Aorta (tissue), 5 donors: ENCODE results near the gene PFN3. TPM values are rescaled to one million over a fixed set of nuclear protein-coding genes. Genes with fewer than 3 reads are reported as not detected.
"Not testable (repeated sequence)": the region's sequence is repeated elsewhere in the genome, so short reads cannot be mapped to it uniquely, and the experiment has no call there.

Experiments
- ATAC-seq: fragments of 200-7000 bp; cut with Tn5 transposase; one replicate; pipeline ENCODE4 v1.9.1; 2022; ENCODE audit warnings: moderate library complexity; ENCODE audit not compliant: low FRiP score
- DNase-seq, 2 donors: peaks; one replicate each; pipeline ENCODE4 v3.0.0-alpha.2; 2020
- H3K27ac ChIP-seq, 2 donors: one replicate each; pipeline ENCODE4 v1.5.1; 2013; ENCODE audit warnings: low read length in 2 of 2, mild to moderate bottlenecking in 2 of 2, moderate library complexity in 2 of 2, control low read depth in 1 of 2, inconsistent platforms in 1 of 2, low read depth in 1 of 2
- H3K27me3 ChIP-seq, 2 donors: one replicate each; pipeline ENCODE4 v1.6.1; 2013; ENCODE audit warnings: control low read depth in 1 of 2, low read length in 1 of 2, mild to moderate bottlenecking in 1 of 2, moderate library complexity in 1 of 2; ENCODE audit not compliant: insufficient read depth in 2 of 2, control insufficient read depth in 1 of 2
- H3K36me3 ChIP-seq, 2 donors: one replicate each; pipeline ENCODE4 v1.6.1; 2013; ENCODE audit warnings: control low read depth in 1 of 2, low read length in 1 of 2, mild to moderate bottlenecking in 1 of 2; ENCODE audit not compliant: insufficient read depth in 2 of 2, control insufficient read depth in 1 of 2
- H3K4me1 ChIP-seq, 2 donors: one replicate each; pipeline ENCODE4 v1.6.1; 2013; ENCODE audit warnings: low read length in 2 of 2, control low read depth in 1 of 2, mild to moderate bottlenecking in 1 of 2, moderate library complexity in 1 of 2; ENCODE audit not compliant: insufficient read depth in 2 of 2, control insufficient read depth in 1 of 2
- H3K4me3 ChIP-seq, 2 donors: one replicate each; pipeline ENCODE4 v1.5.1; 2013; ENCODE audit warnings: low read length in 2 of 2, control low read depth in 1 of 2, mild to moderate bottlenecking in 1 of 2
- H3K9me3 ChIP-seq: one replicate; pipeline ENCODE4 v1.6.1; 2013; ENCODE audit warnings: mild to moderate bottlenecking, low read length; ENCODE audit not compliant: control insufficient read depth
- WGBS, 2 donors: extraction: QIAGEN DNeasy Blood & Tissue Kit; methylation state at CpG; one replicate each; pipeline ENCODE4 v1.1.7; 2013; 5-methylcytosine and 5-hydroxymethylcytosine counted together
- intact Hi-C, 2 donors: fragments of 100-400 bp; cut with DNase I; formaldehyde crosslinking; loops; one replicate each; pipeline versions ENCODE4 v1.14.2 to v1.15.0; 2022
- polyA plus RNA-seq, 2 donors: library from polyadenylated mRNA; stranded (reverse); fragments of 200-250 nt; gene quantifications; one replicate each; pipeline ENCODE4 v1.2.3, GENCODE V29; 2013
- total RNA-seq, 2 donors: library from RNA; stranded (reverse); fragmentation: NEBNext Ultra II Directional; extraction: Animal tissue kit (Norgen Biotek cat#: 25700); gene quantifications; one replicate each; pipeline ENCODE4 v1.2.1, GENCODE V29; 2021
- donor health status: healthy with polysubstance abuse.
- donor health status: Bipolar disorder and iron deficiency.
- donor health status: DM: no; HTN: no; CAD: no.
- donor health status: DM: no; HTN: no; CAD: no.
- donor health status: DM: yes; HTN: yes; CAD: no.

Gene PFN3
- total and polyA plus RNA-seq, 4 donors = not detected

DNA sequence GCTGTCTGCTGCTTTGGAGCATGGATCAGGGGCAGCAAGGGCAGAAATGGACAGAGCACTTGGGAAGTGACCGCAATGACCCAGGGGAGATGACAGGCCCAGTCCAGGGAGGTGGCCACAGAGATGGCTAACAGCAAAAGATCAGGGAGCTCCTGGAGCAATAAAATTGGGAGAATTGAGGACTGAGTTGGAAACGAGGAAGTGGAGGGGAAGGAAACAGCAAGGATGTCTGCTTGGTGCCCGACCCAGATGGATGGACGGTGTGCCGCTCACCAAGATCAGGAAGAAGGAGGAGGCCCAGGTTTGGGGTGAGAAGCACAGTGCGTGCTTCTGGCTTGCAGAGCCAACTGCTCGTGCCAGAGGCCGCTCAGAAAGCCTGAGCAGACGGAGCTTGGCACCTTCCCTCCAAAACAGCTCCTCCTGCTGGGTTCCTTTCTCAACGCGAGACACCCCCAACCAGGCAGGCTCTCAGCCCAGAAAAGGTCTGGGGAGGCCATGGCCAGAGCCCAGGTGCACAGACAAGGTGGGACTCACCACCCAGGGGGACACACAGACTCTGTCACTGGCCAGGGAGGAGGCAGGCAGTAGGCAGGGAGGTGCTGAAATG is 17.9 kb downstream of the PFN3 start:
- H3K4me1 ChIP-seq = no peaks in the 10 kb centered on the region
- no peaks in the 10 kb centered on the region for H3K27me3 ChIP-seq
- no peak overlapping the region for H3K27ac ChIP-seq
- H3K36me3 ChIP-seq = no peaks in the 10 kb centered on the region
- 14 to 16% methylated on average over 11 of the region's 11 CpGs for WGBS, 2 donors
- DNase-seq (no peak), ATAC-seq (no peak)
- intact Hi-C loops = no loop called here
- H3K4me3 ChIP-seq = no peak overlapping the region
- no peaks in the 10 kb centered on the region for H3K9me3 ChIP-seq

GRCh38 chr5:177380805-177381126 is 19.7 kb downstream of the PFN3 start:
- Histone ChIP-seq H3K27me3 (no peaks in the 10 kb centered on the region), H3K36me3 (no peaks in the 10 kb centered on the region), H3K4me1 (no peaks in the 10 kb centered on the region), H3K9me3 (no peaks in the 10 kb centered on the region), H3K4me3 (no peak overlapping the region), H3K27ac (no peak overlapping the region)
- no peak for ATAC-seq
- intact Hi-C loops = no loop called here
- 89 to 92% methylated on average over 6 of the region's 6 CpGs for WGBS, 2 donors
- no peak for DNase-seq

DNA sequence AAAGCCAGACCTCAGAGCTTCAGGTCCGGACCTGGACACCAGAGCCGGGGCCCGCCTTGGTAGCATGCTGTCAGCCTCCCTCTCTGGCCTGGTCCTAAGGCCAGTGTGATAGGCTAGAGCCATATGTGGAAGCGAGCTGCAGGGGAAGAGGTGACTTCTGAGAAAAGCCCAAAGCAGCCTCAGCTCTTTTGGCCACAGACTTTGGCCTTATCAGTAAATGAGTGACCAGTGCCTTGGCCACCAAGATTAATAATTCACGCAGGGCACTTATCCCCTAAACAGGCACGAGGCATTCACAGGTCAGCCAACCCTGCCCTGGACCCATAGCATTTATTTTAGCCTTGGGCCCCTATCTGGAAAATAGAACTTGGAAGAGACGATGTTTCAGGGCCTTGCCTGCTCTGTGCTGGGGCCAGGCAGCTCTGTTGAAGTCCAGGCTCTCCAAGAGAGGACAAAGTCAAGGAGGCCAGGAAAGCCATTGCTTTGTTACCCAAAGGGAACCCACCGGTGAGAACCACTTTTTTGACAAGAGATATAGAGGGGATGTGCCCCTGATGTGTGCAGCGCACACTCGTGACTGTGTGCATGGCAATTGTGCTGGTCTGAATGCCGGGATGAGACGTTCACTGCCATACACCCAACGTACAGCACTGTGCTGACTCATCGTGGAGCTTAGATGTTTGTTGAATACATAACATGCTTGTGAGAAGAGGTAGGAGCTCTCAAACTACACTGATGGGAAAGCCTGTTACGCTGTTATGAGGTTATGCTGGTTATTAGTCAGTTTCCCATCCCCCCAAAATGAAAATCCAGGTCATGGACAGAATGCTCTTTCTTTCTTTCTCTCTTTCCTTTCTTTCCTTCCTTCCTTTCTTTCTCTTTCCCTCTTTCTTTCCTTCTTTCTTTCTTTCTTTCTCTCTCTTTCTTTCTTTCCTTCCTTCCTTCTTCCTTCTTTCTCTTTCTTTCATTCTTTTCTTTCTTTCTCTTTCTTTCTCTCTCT is 21.3 kb downstream of the PFN3 start:
- no peaks in the 10 kb centered on the region for H3K27me3 ChIP-seq
- DNase-seq = no peak
- no peaks in the 10 kb centered on the region for H3K4me1 ChIP-seq
- ATAC-seq = no peak
- H3K4me3 ChIP-seq = no peak overlapping the region
- H3K9me3 ChIP-seq = no peaks in the 10 kb centered on the region
- WGBS, 2 donors = 86 to 91% methylated on average over 15 of the region's 15 CpGs
- intact Hi-C loops = no loop called here
- no peaks in the 10 kb centered on the region for H3K36me3 ChIP-seq
- H3K27ac ChIP-seq = no peak overlapping the region

- Histone ChIP-seq H3K27me3 (no peaks in the 10 kb centered on the region), H3K9me3 (no peaks in the 10 kb centered on the region), H3K27ac (no peak overlapping the region), H3K4me1 (no peaks in the 10 kb centered on the region), H3K4me3 (no peak overlapping the region), H3K36me3 (no peaks in the 10 kb centered on the region)
- WGBS, 2 donors = 91% methylated on average over 8 of the region's 8 CpGs
- intact Hi-C loops = no loop called here
- ATAC-seq (no peak), DNase-seq (no peak)
These were observed 22.3 kb downstream of the PFN3 start for GRCh38 chr5:177377851-177378776.

- no peaks in the 10 kb centered on the region for H3K27me3 ChIP-seq
- H3K4me1 ChIP-seq = no peaks in the 10 kb centered on the region
- no peaks in the 10 kb centered on the region for H3K9me3 ChIP-seq
- intact Hi-C loops = no loop called here
- no peak overlapping the region for H3K4me3 ChIP-seq
- 88 to 90% methylated on average over 11 of the region's 11 CpGs for WGBS, 2 donors
- no peak for DNase-seq
- ATAC-seq = no peak
- no peaks in the 10 kb centered on the region for H3K36me3 ChIP-seq
- H3K27ac ChIP-seq = no peak overlapping the region
These were observed 24.4 kb downstream of the PFN3 start for GRCh38 chr5:177376107-177376506.

DNA sequence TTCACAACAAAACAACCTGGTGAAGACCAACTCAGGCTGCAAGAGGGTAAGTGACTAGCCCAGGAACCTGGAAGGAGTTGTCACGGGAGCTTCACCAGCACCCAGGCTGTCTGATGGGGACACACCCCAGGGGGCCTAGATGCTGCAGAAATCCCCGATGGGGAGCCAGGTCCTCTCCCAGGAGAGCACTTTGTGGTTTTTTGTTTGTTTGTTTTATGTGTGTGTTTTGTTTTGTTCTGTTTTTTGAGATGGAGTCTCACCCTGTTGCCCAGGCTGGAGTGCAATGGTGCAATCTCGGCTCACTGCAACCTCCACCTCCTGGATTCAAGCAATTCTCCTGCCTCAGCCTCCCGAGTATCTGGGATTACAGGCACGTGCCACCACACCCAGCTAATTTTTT is 24.9 kb downstream of the PFN3 start:
- H3K27me3 ChIP-seq, intact Hi-C loops: not testable (repeated sequence)

DNA sequence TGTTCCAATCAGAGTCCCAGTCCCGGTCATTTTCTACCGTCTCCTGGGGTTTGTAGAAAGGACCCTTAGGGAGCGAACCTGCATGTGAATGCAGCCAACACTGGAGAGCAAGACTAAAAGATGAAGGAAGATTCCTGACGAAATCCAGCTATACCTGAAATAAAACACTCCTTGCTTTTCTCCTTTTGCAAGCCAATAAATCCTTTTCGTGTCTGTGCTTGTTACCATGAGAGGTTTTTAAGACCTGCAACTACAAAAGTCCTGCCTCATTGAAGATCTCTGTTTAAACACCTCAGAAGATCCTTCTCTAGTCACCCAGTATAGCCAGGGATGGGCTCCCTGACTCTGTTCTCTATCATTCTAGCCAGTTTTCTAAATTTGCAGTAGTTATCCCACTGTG is 26.2 kb downstream of the PFN3 start:
- intact Hi-C loops = no loop called here
- Histone ChIP-seq H3K27me3 (no peaks in the 10 kb centered on the region), H3K4me3 (no peak overlapping the region), H3K9me3 (no peaks in the 10 kb centered on the region), H3K36me3 (no peaks in the 10 kb centered on the region), H3K4me1 (no peaks in the 10 kb centered on the region), H3K27ac (no peak overlapping the region)
- ATAC-seq (no peak), DNase-seq (no peak)
- WGBS, 2 donors = 68 to 69% methylated on average over 5 of the region's 5 CpGs

More for the DNA sequence above, 24.9 kb downstream of the PFN3 start:
- not testable (repeated sequence) for DNase-seq, H3K36me3 ChIP-seq, H3K9me3 ChIP-seq, ATAC-seq, H3K27ac ChIP-seq, H3K4me1 ChIP-seq, H3K4me3 ChIP-seq
- 87 to 92% methylated on average over 5 of the region's 5 CpGs for WGBS, 2 donors

DNA sequence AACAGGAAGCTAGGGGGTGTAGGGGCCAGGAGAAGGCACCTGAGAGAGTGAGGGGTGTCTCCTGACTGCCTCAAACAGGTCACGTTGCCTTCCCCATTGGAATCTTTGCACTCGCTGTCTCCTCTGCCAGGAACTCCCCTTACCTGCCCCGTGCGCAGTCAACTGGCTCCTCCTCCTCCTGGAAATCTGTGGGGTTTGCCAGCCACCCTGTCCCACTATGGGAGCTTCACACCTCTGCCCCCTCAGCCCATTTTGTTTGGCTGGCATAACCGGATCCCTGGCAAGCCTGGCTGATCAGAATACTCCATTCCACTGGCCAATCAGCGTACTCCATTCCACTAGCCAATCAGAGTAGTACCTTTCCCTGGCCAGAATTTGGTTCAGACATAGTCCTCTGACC is 26.7 kb downstream of the PFN3 start:
- no peak for ATAC-seq
- H3K9me3 ChIP-seq = no peaks in the 10 kb centered on the region

More for the DNA sequence above, 26.7 kb downstream of the PFN3 start:
- Histone ChIP-seq H3K27ac (no peak overlapping the region), H3K27me3 (no peaks in the 10 kb centered on the region), H3K4me1 (no peaks in the 10 kb centered on the region), H3K36me3 (no peaks in the 10 kb centered on the region), H3K4me3 (no peak overlapping the region)
- intact Hi-C loops = no loop called here
- WGBS, 2 donors = 54 to 55% methylated on average over 6 of the region's 6 CpGs
- no peak for DNase-seq
